HG02678 (cell line): ENCODE results near the gene CELA3A.
"Not testable (repeated sequence)": the region's sequence is repeated elsewhere in the genome, so short reads cannot be mapped to it uniquely, and the experiment has no call there.

ENCODE experiments used
- ATAC-seq: cut with Tn5 transposase; IDR thresholded peaks from one replicate; pipeline ENCODE4 v1.9.1; 2021; ENCODE audit warnings: mild to moderate bottlenecking, moderate library complexity; ENCODE audit not compliant: unreplicated experiment

The CELA3A gene

GRCh38 chr1:22012752-22013151 is 11.3 kb downstream of the CELA3A start:
- ATAC-seq = not testable (repeated sequence)

DNA sequence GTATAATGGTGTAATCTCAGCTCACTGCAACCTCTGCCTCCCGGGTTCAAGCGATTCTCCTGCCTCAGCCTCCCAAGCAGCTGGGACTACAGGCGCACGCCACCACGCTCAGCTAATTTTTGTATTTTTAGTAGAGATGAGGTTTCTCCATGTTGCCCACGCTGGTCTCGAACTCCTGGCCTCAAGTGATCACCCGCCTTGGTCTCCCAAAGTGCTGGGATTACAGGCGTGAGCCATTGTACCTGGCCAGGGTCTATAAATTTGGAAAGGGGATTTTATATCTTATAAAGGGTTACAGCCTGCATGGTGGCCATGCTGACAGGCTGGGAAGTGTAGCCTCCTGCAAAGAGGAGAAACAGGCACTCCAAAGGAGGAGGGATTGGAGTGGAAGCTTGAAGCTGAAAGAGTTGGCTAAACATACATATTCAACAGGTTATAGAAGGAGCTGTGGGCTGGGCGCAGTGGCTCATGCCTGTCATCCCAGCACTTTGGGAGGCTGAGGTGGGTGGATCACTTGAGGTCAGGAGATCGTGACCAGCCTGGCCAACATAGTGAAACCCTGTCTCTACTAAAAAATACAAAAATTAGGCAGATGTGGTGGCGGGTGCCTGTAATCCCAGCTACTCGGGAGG is 13.2 kb downstream of the CELA3A start:
- ATAC-seq = not testable (repeated sequence)

GRCh38 chr1:22018583-22019559 is 17.4 kb downstream of the CELA3A start:
- ATAC-seq = peak; percentile 58

- ATAC-seq = no peak
These were observed 19.6 kb downstream of the CELA3A start for GRCh38 chr1:22021061-22021460.

DNA sequence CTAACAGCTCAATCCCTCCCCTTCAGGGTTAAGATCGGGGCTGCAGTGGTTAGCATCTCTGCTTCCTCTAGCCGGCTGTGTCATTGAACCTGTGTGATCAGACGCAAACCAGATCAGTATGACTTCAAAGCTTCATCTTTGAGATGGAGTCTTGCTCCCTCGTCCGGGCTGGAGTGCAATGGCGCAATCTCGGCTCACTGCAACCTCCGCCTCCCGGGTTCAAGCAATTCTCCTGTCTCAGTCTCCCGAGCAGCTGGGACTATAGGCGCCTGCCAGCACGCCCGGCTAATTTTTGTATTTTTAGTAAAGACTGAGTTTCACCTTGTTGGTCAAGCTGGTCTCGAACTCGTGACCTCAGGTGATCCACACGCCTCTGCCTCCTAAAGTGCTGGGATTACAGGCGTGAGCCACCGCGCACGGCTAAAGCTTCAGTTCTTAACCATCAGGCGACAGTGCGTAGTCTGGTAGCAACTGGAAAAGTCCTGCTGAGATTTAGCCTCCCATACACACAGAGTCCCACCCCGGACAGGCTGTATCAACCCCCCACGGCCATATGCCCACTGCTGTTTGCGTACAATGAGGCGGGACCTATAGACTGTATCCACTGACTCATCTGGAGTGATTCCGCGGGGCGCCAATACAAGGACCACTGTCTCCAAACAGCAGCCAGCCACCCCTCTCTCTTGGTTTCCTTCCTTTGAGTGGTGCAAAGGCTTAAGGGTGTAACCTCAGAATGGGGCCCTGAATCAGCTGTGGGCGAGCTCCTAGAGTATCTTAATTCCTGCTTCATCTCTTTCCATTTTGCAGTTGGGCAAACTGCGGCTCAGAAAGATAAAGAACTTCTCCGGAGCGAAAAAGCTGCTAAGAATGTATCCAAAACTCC is 23.3 kb downstream of the CELA3A start:
- ATAC-seq = peak; percentile 42

GRCh38 chr1:22025368-22026155 is 24.1 kb downstream of the CELA3A start:
- peak; percentile 70 for ATAC-seq

- ATAC-seq = no peak
These were observed 25.4 kb downstream of the CELA3A start for GRCh38 chr1:22026924-22027289.

GRCh38 chr1:22030057-22030456 is 28.6 kb downstream of the CELA3A start:
- ATAC-seq = no peak

DNA sequence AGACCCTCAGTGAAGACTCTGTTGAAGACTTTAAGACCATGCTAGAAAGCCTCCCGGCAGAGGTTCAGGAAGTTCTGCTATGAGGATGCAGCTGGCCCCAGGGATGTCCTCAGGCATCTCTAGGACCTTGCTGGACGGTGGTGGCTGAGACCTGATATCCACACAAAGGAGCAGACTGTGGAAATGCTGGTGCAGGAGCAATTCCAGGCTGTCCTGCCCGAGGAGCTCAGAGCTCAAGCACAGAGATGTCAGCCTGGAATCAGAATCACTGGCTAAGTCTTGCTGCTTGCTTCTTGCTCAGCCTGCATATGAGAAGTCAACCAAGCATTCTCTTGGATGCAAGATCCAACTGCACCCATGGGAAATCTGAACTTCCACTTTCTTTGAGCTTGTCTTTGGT is 29.0 kb downstream of the CELA3A start:
- no peak for ATAC-seq

GRCh38 chr1:22031214-22031962 is 29.9 kb downstream of the CELA3A start:
- no peak for ATAC-seq

GRCh38 chr1:22034834-22035233 is 33.4 kb downstream of the CELA3A start:
- ATAC-seq = not testable (repeated sequence)

DNA sequence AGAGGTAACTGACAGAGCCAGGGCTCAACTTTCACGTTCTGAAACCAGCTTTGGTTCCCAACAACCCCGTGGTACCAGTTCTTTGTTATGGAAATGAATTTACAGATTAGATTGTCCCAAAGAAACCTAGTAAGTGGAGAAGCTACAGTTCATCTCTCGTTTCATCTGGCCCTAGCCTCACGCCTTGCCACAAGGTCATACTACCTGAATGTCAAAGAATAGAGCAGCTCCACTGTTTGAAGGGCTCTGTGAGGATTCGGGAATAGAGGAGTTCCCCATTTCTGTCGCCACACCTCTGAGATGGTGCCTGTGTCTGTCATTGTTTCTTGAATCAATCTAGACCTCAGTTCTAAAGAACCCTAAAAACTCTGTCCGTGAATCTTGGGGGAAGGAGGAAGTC is 36.1 kb downstream of the CELA3A start:
- ATAC-seq = no peak

DNA sequence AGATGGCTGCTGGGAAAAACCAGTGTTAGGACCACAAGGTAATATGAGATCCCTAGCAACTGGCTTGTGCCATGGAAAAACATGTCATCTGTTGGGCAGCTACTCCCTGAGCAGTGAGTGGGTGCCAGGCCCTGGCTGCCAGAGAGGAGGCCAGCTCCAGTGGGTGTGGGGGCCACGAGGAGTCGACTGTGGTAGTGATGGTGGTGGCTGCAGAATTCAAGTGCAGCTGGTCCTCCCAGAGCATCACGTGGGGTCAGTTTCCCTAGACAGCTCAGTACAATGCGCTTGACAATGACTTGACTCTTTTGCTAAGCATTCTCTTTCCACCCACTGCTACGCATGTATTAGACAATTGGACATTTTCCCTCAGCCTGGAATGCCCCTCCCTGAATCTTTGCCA is 36.6 kb downstream of the CELA3A start:
- no peak for ATAC-seq

- peak; percentile 96 for ATAC-seq
These were observed 38.3 kb downstream of the CELA3A start for GRCh38 chr1:22039594-22040285.

- ATAC-seq = no peak
These were observed 38.8 kb downstream of the CELA3A start for GRCh38 chr1:22040286-22040623.

DNA sequence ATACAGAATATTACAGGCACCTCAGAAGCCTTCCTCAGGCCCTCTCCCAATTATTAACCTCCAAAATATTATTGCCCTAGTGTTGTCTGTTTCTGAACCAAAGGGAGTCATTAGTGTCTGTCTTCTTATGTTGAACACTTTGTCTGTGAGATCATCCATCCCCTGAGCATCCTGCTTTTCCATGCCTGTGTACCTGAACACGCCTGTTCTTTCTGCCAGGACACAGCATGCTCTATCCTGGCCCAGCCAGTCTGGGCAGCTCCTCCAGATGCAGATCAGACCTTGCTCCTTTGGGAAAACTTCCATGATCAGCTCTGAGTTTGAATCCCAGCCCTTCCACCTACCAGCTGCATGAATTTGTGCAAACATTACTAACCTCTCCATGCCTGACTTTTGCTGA is 40.0 kb downstream of the CELA3A start:
- no peak for ATAC-seq

DNA sequence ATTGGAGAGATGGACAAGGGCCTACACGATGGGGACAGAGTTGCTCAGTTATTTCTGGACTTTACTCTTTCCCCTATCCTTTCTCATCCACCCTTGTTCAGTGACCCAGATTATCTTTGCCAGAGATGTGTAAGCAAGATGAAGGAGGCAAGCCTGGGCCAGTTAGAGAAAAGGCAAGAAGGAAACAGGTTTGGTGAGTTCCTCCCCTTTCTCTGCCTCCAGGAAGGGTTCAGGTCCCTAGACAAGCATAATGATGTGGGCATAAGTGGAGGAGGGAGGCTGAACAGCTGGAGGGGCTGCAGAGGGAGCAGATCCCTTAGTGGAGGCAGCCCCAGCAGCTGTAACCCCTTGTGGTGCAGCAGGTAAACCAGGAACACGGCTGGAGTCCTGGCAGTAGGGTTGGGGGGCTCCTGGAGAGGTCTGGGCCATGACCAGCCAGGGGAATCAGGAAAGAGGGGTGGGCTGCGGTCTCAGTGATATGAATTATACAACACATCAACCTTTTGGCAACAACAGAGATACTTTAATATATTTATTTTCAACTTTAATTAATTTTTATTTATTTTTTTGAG is 41.8 kb downstream of the CELA3A start:
- no peak for ATAC-seq

DNA sequence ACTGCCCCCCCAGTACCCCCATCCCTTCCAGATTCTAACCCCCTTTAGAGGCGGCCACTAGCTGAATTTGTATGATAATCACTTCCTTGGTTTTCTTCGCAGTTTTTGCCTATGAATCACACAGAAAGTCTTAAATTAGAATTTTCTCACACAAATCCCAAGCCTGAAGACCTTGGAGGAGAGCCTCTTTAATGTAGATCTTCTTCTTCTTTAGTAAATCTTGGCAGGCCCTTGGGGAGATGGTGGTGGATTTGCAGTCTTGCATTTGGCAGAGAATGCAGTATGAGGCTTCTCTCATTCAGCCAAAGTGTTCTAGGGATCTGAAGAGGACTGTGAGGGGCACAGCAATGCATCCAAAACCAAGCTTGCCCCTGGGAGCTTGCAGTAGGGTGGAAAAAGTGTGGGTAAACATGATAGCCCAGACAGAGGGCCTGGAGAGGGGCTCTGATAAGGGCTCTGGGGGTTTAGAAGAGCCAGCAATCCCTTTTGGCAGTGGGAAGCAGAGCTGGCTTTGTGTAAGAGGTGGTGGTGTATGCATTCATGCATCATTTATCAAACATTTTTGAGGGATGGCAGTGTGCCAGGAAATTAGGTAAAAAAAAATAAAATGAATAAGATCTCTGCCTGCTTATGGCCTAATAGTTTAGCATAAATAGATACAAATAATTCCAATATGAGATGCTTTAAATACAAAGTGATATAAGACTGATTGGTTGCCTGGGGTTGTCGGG is 43.4 kb downstream of the CELA3A start:
- ATAC-seq = no peak
